Endothelial cell of umbilical vein (primary cell): Measurements from ENCODE around the gene PIP5K1C. TPM values are rescaled to one million over a fixed set of nuclear protein-coding genes. Genes with fewer than 3 reads are reported as not detected.

Source experiments
- BruUV-seq: library from RNA; stranded (reverse); fragments of 400-500 nt; replicated peaks from 2 replicates; lab custom pipeline; 2021; lab: Mats Ljungman, UMichigan
- CTCF ChIA-PET: fragments of 300-600, 350-600 bp; sonication (Branson Sonifier 250); formaldehyde crosslinking; loops from one replicate; lab custom pipeline; 2021; ENCODE audit warnings: antibody characterized with exemption, inconsistent platforms; lab: Charles Lee
- POLR2A ChIA-PET: fragments of 300-600, 350-600 bp; sonication (Branson Sonifier 250); formaldehyde crosslinking; loops from one replicate; lab custom pipeline; 2021; ENCODE audit warnings: antibody characterized with exemption, inconsistent platforms; lab: Charles Lee
- DNase-seq: peaks from one replicate; pipeline ENCODE4 v3.0.0-alpha.2; 2011; ENCODE audit warnings: low read depth, low spot score
- FAIRE-seq: peaks from 2 replicates; lab custom pipeline; 2011; peaks lifted over from hg19 to GRCh38; lab: Jason Lieb, UNC
- H2AFZ ChIP-seq: 2 replicates; pipeline ENCODE4 v1.6.0; 2012; ENCODE audit warnings: low read depth, low read length, control low read depth, inconsistent platforms
- H3K27ac ChIP-seq: 2 replicates; pipeline ENCODE4 v1.5.1; 2011; ENCODE audit warnings: low read depth, mild to moderate bottlenecking, control low read depth, low read length, moderate library complexity; ENCODE audit not compliant: insufficient read depth
- H3K27me3 ChIP-seq, 2 experiments: 2 replicates each; pipeline versions ENCODE4 v1.6.0 to v1.6.1; 2011; ENCODE audit warnings: low read length in 2 of 2, mixed read lengths in 1 of 2; ENCODE audit not compliant: control insufficient read depth in 2 of 2, insufficient read depth in 2 of 2
- H3K36me3 ChIP-seq, 2 experiments: 2 replicates in 1 of 2; 3 replicates in 1 of 2; pipeline ENCODE4 v1.5.1; 2011; ENCODE audit warnings: low read length in 2 of 2, mild to moderate bottlenecking in 1 of 2, moderate library complexity in 1 of 2; ENCODE audit not compliant: control insufficient read depth in 2 of 2, insufficient read depth in 2 of 2; ENCODE audit errors: extremely low read depth in 1 of 2
- H3K4me1 ChIP-seq: 3 replicates; pipeline ENCODE4 v1.5.1; 2011; ENCODE audit warnings: mild to moderate bottlenecking, low read length; ENCODE audit not compliant: control insufficient read depth, insufficient read depth; ENCODE audit errors: extremely low read depth
- H3K4me2 ChIP-seq: 2 replicates; pipeline ENCODE4 v1.6.1; 2011; ENCODE audit warnings: low read length, control low read depth, mixed read lengths; ENCODE audit not compliant: insufficient read depth
- H3K4me3 ChIP-seq, 3 experiments: fragments of 200-600 bp in 1 of 3; sonication (generic), shearing (Covaris generic) in 1 of 3; replicated peaks in 1 of 3; 2 replicates each; pipeline ENCODE4 v1.5.1; 2011 to 2016; ENCODE audit warnings: control low read depth in 3 of 3, low read length in 3 of 3, mild to moderate bottlenecking in 2 of 3, inconsistent platforms in 1 of 3, low read depth in 1 of 3, moderate library complexity in 1 of 3; ENCODE audit not compliant: insufficient read depth in 1 of 3
- H3K79me2 ChIP-seq: 2 replicates; pipeline ENCODE4 v1.6.0; 2012; ENCODE audit warnings: low read length, inconsistent platforms; ENCODE audit not compliant: control insufficient read depth, insufficient read depth
- H3K9ac ChIP-seq: replicated peaks from 2 replicates; pipeline ENCODE3; 2011; ENCODE audit warnings: low read length, control low read depth; ENCODE audit not compliant: insufficient read depth; ENCODE audit errors: extremely low read depth
- H3K9me1 ChIP-seq: replicated peaks from 3 replicates; pipeline ENCODE4 v1.6.0; 2011; ENCODE audit warnings: mild to moderate bottlenecking, low read length; ENCODE audit not compliant: control insufficient read depth, insufficient read depth; ENCODE audit errors: extremely low read depth
- H3K9me3 ChIP-seq: replicated peaks from 2 replicates; pipeline ENCODE4 v1.5.1; 2012; ENCODE audit warnings: low read length, inconsistent platforms; ENCODE audit not compliant: control insufficient read depth, insufficient read depth
- H4K20me1 ChIP-seq: replicated peaks from 2 replicates; pipeline ENCODE3; 2011; ENCODE audit warnings: mild to moderate bottlenecking, low read length; ENCODE audit not compliant: control insufficient read depth, insufficient read depth; ENCODE audit errors: extremely low read depth
- CTCF ChIP-seq, 2 donors: IDR thresholded peaks; 1 replicate in 1 of 2; 2 replicates in 1 of 2; pipeline ENCODE4 v1.5.1; 2011; ENCODE audit warnings: low read length in 2 of 2, mild to moderate bottlenecking in 2 of 2, moderate library complexity in 2 of 2, control low read depth in 1 of 2, inconsistent platforms in 1 of 2, low read depth in 1 of 2; ENCODE audit not compliant: insufficient read depth in 1 of 2; ENCODE audit errors: extremely low read depth in 1 of 2
- EZH2 ChIP-seq: IDR thresholded peaks from 2 replicates; pipeline ENCODE4 v1.6.1; 2012; ENCODE audit warnings: borderline replicate concordance, low read depth, mild to moderate bottlenecking, moderate library complexity, low read length, inconsistent platforms; ENCODE audit not compliant: severe bottlenecking
- FOS ChIP-seq: IDR thresholded peaks from 2 replicates; pipeline ENCODE4 v1.6.1; 2011; ENCODE audit warnings: mild to moderate bottlenecking, low read length, moderate library complexity, borderline replicate concordance; ENCODE audit not compliant: insufficient read depth
- GATA2 ChIP-seq: IDR thresholded peaks from 2 replicates; pipeline ENCODE4 v1.7.0; 2011; ENCODE audit warnings: low read depth, mild to moderate bottlenecking, moderate library complexity, mixed read lengths, low read length; ENCODE audit not compliant: insufficient read length, insufficient read depth
- JUN ChIP-seq: IDR thresholded peaks from 2 replicates; pipeline ENCODE4 v1.6.1; 2011; ENCODE audit warnings: borderline replicate concordance, low read depth; ENCODE audit not compliant: insufficient read length, insufficient read depth
- MYC ChIP-seq: IDR thresholded peaks from one replicate; pipeline ENCODE4 v1.6.1; 2011; ENCODE audit warnings: mild to moderate bottlenecking, low read depth, low read length
- POLR2AphosphoS5 ChIP-seq: IDR thresholded peaks from 2 replicates; pipeline ENCODE4 v1.6.1; 2012; ENCODE audit warnings: low read depth, mild to moderate bottlenecking, control low read depth, low read length, moderate library complexity; ENCODE audit not compliant: insufficient read depth
- dilution Hi-C: fragments of 300-500 bp; cut with MboI; formaldehyde crosslinking; loops from one replicate; pipeline ENCODE4 v1.15.0; 2019; ENCODE audit warnings: low sequenced_read_pairs; ENCODE audit not compliant: extremely low pct_ligation_motif_present
- intact Hi-C: fragments of 100-400 bp; cut with micrococcal nuclease; formaldehyde crosslinking; loops from one replicate; pipeline ENCODE4 v1.10.0; 2022
- polyA plus RNA-seq, 4 experiments: library from polyadenylated mRNA; depleted of rRNA in 3 of 4; stranded (reverse) in 3 of 4; unstranded in 1 of 4; fragments of >200 nt; gene quantifications; 2 replicates each; pipeline versions ENCODE4 v1.2.1 to v1.2.3, GENCODE V29; 2011 to 2012; ENCODE audit warnings: missing spikeins in 1 of 4
- total RNA-seq: library from RNA; stranded (reverse); gene quantifications from 2 replicates; pipeline ENCODE4 v1.2.3, GENCODE V29; 2021

The PIP5K1C gene
- total and polyA plus RNA-seq, 2 donors (not counting 3 experiments of a cell fraction or from before 2014, with no cell fraction given), result 31.6 to 79.5 TPM

GRCh38 chr19:3683405-3684053 is 16.7 kb downstream of the PIP5K1C start:
- Histone ChIP-seq H4K20me1 (no peaks in the 10 kb centered on the region), H3K4me2 (no peak overlapping the region), H3K27ac (peak overlapping the region; percentile 90), H3K4me1 (peaks cover 15% of the 10 kb centered on the region), H3K9me1 (no peaks in the 10 kb centered on the region), H3K79me2 (peaks cover 15% of the 10 kb centered on the region), H3K9ac (peak overlapping the region; percentile 51), H3K27me3 (no peaks in the 10 kb centered on the region), H3K36me3 (peaks cover 0 to 2% of the 10 kb centered on the region in 2 experiments), H2AFZ (no peak overlapping the region), H3K9me3 (no peaks in the 10 kb centered on the region), H3K4me3 (no peak overlapping the region)
- intact Hi-C loops (loop anchor here (1.0 kb wide), 2 partner anchors 12 to 16 kb away; no protein-coding TSS in a partner anchor), dilution Hi-C loops (no loop called here)
- FAIRE-seq (peak; percentile 99), DNase-seq (peak; percentile 92)
- BruUV-seq, result no TSS peak
- POLR2A ChIA-PET, result interaction anchor here (1.2 to 1.4 kb wide), 2 partner anchors 12 to 14 kb away, joined by 6 to 8 read pairs; no protein-coding TSS in a partner anchor
- CTCF ChIA-PET, result interaction anchor here (1.0 to 1.7 kb wide), 8 partner anchors 9 to 28 kb away, joined by 3 to 12 read pairs (median 4); no protein-coding TSS in a partner anchor
- TF ChIP-seq GATA2 (peak; percentile 77), FOS (peak; percentile 50), MYC (no peak), CTCF (IDR thresholded peaks at IDR 0.05; ENCODE audit: extremely low read depth in 1 of 2, insufficient read depth in 1 of 2, low read depth in 1 of 2, low read length in 2 of 2) (no peak), JUN (peak; percentile 74), EZH2 (no peak), POLR2AphosphoS5 (peak; percentile 85)
